K562 (cell line): ENCODE data around the gene CILP. TPM values are rescaled to one million over a fixed set of nuclear protein-coding genes. Genes with fewer than 3 reads are reported as not detected.

Experiments
- ATAC-seq: fragments of 200-7000 bp; cut with Tn5 transposase; 3 replicates; pipeline ENCODE4 v1.9.1; 2020; ENCODE audit warnings: moderate library complexity
- BruUV-seq: library from RNA; stranded (reverse); fragments of 400-500 nt; replicated peaks from 2 replicates; lab custom pipeline; 2021; lab: Mats Ljungman, UMichigan
- CTCF ChIA-PET: fragments of 300-600 bp; formaldehyde crosslinking; extraction: SDS; loops from one replicate; lab custom pipeline; 2021; ENCODE audit warnings: low intra/inter-chr PET ratio; lab: Yijun Ruan, JAX
- POLR2A ChIA-PET: fragments of 300-600, 350-650 bp; sonication (Branson Sonifier 250); formaldehyde crosslinking; extraction: SDS; loops from one replicate; lab custom pipeline; 2021; ENCODE audit warnings: antibody characterized with exemption, inconsistent platforms; lab: Yijun Ruan, JAX
- DNase-seq, 4 experiments: peaks; one replicate each; pipeline versions ENCODE4 v3.0.0 to v3.0.0-alpha.2; 2011 to 2018; ENCODE audit warnings: low spot score in 3 of 4, mixed read lengths in 3 of 4; ENCODE audit errors: extremely low read depth in 1 of 4
- FAIRE-seq: peaks from 2 replicates; lab custom pipeline; 2011; peaks lifted over from hg19 to GRCh38; lab: Jason Lieb, UNC
- H2AFZ ChIP-seq: 2 replicates; pipeline ENCODE4 v1.6.0; 2011; ENCODE audit warnings: low read depth, low read length, control low read depth, inconsistent platforms
- H3K27ac ChIP-seq: fragments of 200-600 bp; 3 replicates; pipeline ENCODE4 v1.8.0; 2011; ENCODE audit warnings: low read depth, mild to moderate bottlenecking, control low read depth, inconsistent platforms, low read length, moderate library complexity, mixed read lengths; ENCODE audit errors: extremely low read depth
- H3K27me3 ChIP-seq, 2 experiments: fragments of 300-600 bp in 1 of 2; 2 replicates in 1 of 2; 3 replicates in 1 of 2; pipeline versions ENCODE4 v1.6.0 to v1.8.0; 2011; ENCODE audit warnings: inconsistent platforms in 2 of 2, low read length in 2 of 2, mild to moderate bottlenecking in 1 of 2, mixed read lengths in 1 of 2, moderate library complexity in 1 of 2; ENCODE audit not compliant: control insufficient read depth in 2 of 2, insufficient read depth in 2 of 2
- H3K36me3 ChIP-seq: fragments of 300-600 bp; 3 replicates; pipeline ENCODE4 v1.8.0; 2011; ENCODE audit warnings: mild to moderate bottlenecking, low read length, inconsistent platforms; ENCODE audit not compliant: control insufficient read depth, insufficient read depth
- H3K4me1 ChIP-seq, 2 experiments: fragments of 200-600 bp in 1 of 2; replicated peaks in 1 of 2; 2 replicates in 1 of 2; 3 replicates in 1 of 2; pipeline versions ENCODE4 v1.5.1 to v1.8.0; 2011; ENCODE audit warnings: inconsistent platforms in 2 of 2, low read length in 2 of 2, mild to moderate bottlenecking in 1 of 2, mixed read lengths in 1 of 2, moderate library complexity in 1 of 2; ENCODE audit not compliant: control insufficient read depth in 2 of 2, insufficient read depth in 2 of 2
- H3K4me2 ChIP-seq: 2 replicates; pipeline ENCODE4 v1.6.1; 2011; ENCODE audit warnings: low read length, control low read depth, inconsistent platforms, mixed read lengths; ENCODE audit not compliant: insufficient read depth
- H3K4me3 ChIP-seq: fragments of 200-600 bp; sonication (generic), shearing (Covaris generic); 2 replicates; pipeline ENCODE4 v1.5.1; 2016; ENCODE audit warnings: control low read depth, inconsistent platforms
- H3K79me2 ChIP-seq: fragments of 200-600 bp; 3 replicates; pipeline ENCODE4 v1.8.0; 2011; ENCODE audit warnings: low read length, inconsistent platforms; ENCODE audit not compliant: control insufficient read depth, insufficient read depth
- H3K9ac ChIP-seq, 2 experiments: 2 replicates each; pipeline versions ENCODE4 v1.6.0 to v1.6.1; 2011; ENCODE audit warnings: low read depth in 2 of 2, low read length in 2 of 2, control low read depth in 1 of 2, inconsistent platforms in 1 of 2, mild to moderate bottlenecking in 1 of 2, mixed read lengths in 1 of 2; ENCODE audit not compliant: insufficient read depth in 1 of 2
- H3K9me1 ChIP-seq: one replicate; pipeline ENCODE4 v1.6.0; 2011; ENCODE audit warnings: inconsistent platforms, mild to moderate bottlenecking, low read length, moderate library complexity; ENCODE audit not compliant: control insufficient read depth, insufficient read depth
- H3K9me3 ChIP-seq: replicated peaks from 2 replicates; pipeline ENCODE4 v1.5.1; 2011; ENCODE audit warnings: low read depth, low read length, inconsistent platforms; ENCODE audit not compliant: control insufficient read depth, insufficient read depth
- H4K20me1 ChIP-seq: replicated peaks from 2 replicates; pipeline ENCODE4 v1.6.1; 2011; ENCODE audit warnings: low read length, inconsistent platforms, mixed read lengths; ENCODE audit not compliant: control insufficient read depth, insufficient read depth
- ELK3 ChIP-seq: fragments of 450-650 bp; formaldehyde crosslinking; IDR thresholded peaks from 2 replicates; pipeline ENCODE4 v1.4.0; 2020; ENCODE audit warnings: mild to moderate bottlenecking
- EWSR1 ChIP-seq: fragments of 450-650 bp; IDR thresholded peaks from 2 replicates; pipeline ENCODE4 v1.6.1; 2018; ENCODE audit warnings: borderline replicate concordance, mild to moderate bottlenecking, low read depth, moderate library complexity; ENCODE audit not compliant: partially characterized antibody
- FOXM1 ChIP-seq, 2 experiments: fragments of 450-650 bp in 1 of 2; sonication (generic) in 1 of 2; formaldehyde crosslinking in 1 of 2; IDR thresholded peaks; 2 replicates each; pipeline versions ENCODE4 v1.6.1 to v1.9.0; 2017 to 2022; ENCODE audit warnings: low read depth in 2 of 2, mild to moderate bottlenecking in 2 of 2, missing genetic modification reagents in 1 of 2, moderate library complexity in 1 of 2
- MYBL2 ChIP-seq, 2 experiments: fragments of 450-650 bp in 1 of 2; sonication (generic) in 1 of 2; formaldehyde crosslinking in 1 of 2; IDR thresholded peaks; 2 replicates each; pipeline versions ENCODE4 v1.6.1 to v1.8.1; 2017 to 2022; ENCODE audit warnings: borderline replicate concordance in 1 of 2, inconsistent platforms in 1 of 2, low read depth in 1 of 2, mild to moderate bottlenecking in 1 of 2, missing genetic modification reagents in 1 of 2, moderate library complexity in 1 of 2
- NFYB ChIP-seq: IDR thresholded peaks from 2 replicates; pipeline ENCODE4 v1.6.1; 2011; ENCODE audit warnings: mild to moderate bottlenecking, moderate library complexity; ENCODE audit not compliant: insufficient read length; ENCODE audit errors: extremely low read depth
- WGBS: fragments of 100-300 bp; shearing (Covaris generic); methylation state at CpG from one replicate; pipeline ENCODE4 v1.1.6; 2016; ENCODE audit warnings: low coverage, mixed read lengths; ENCODE audit not compliant: insufficient coverage; ENCODE audit errors: missing lambda C conversion rate; 5-methylcytosine and 5-hydroxymethylcytosine counted together
- in situ Hi-C: fragments of 300-500 bp; cut with MboI; formaldehyde crosslinking; loops from 4 replicates; pipeline ENCODE4 v1.15.0; 2018; ENCODE audit warnings: inconsistent platforms, mixed read lengths
- intact Hi-C: fragments of 100-400 bp; cut with micrococcal nuclease; formaldehyde crosslinking; loops from 2 replicates; pipeline ENCODE4 v1.14.2; 2022
- polyA plus RNA-seq, 8 experiments: library from polyadenylated mRNA; depleted of rRNA in 4 of 8; stranded (reverse) in 5 of 8; unstranded in 3 of 8; fragments of >200 nt; fragmentation: Nextera tagmentation in 2 of 8; fragmentation: Illumina TruSeq in 1 of 8; extraction: Ambion mirVana in 2 of 8; extraction: Trizol in 1 of 8; gene quantifications; 2 replicates each; pipeline versions ENCODE4 v1.2.1 to v1.2.3, GENCODE V29; 2011 to 2014; ENCODE audit warnings: inconsistent platforms in 1 of 8, missing spikeins in 1 of 8
- total RNA-seq, 7 experiments: library from RNA; depleted of rRNA in 6 of 7; stranded (reverse); fragments of >200 nt in 6 of 7; fragmentation: Illumina TruSeq in 2 of 7; extraction: Trizol in 2 of 7; gene quantifications; 2 replicates each; pipeline versions ENCODE4 v1.2.1 to v1.2.3, GENCODE V29; 2011 to 2021; ENCODE audit warnings: low replicate concordance in 1 of 7
- TF ChIP-seq, protein P1 (sequence below), 2 experiments: fragments of 200-800 bp in 1 of 2; sonication (Bioruptor generic) in 1 of 2; sonication (generic) in 1 of 2; formaldehyde crosslinking in 1 of 2; IDR thresholded peaks in 1 of 2; conservative IDR thresholded peaks in 1 of 2; 2 replicates each; pipeline versions ENCODE4 v1.5.0 to v1.6.1; 2016 to 2020; ENCODE audit warnings: missing compliant biosample characterization in 1 of 2, missing genetic modification characterization in 1 of 2, missing genetic modification reagents in 1 of 2

Gene CILP
- total and polyA plus RNA-seq, 9 of the 15 experiments (the other 6 are each of a cell fraction or from before 2014, with no cell fraction given): 0.03 TPM; not detected in 8

GRCh38 chr15:65192016-65192415 is 19.3 kb downstream of the CILP start:
- intact Hi-C loops: no loop called here
- ATAC-seq: peak; percentile 67
- Histone ChIP-seq H3K4me2 (no peak overlapping the region), H3K79me2 (no peaks in the 10 kb centered on the region), H3K4me1 (peaks cover 2 to 6% of the 10 kb centered on the region in 2 experiments; a peak in 2 of 5 replicates), H4K20me1 (no peaks in the 10 kb centered on the region), H3K27ac (no peak overlapping the region), H3K4me3 (no peak overlapping the region), H3K9me3 (no peaks in the 10 kb centered on the region; the same call in 1 of the 2 replicates), H3K36me3 (no peaks in the 10 kb centered on the region), H3K9me1 (no peaks in the 10 kb centered on the region), H3K27me3 (peaks cover 0 to 4% of the 10 kb centered on the region in 2 experiments; a peak in 2 of 5 replicates), H2AFZ (no peak overlapping the region), H3K9ac (no peak overlapping the region)
- in situ Hi-C loops: no loop called here
- no TSS peak for BruUV-seq
- ChIA-PET POLR2A (interaction anchor here (1.1 kb wide), 1 partner anchor 20 kb away, joined by 3 read pairs; no protein-coding TSS in a partner anchor), CTCF (interaction anchor here (1.4 kb wide), 1 partner anchor 79 kb away, joined by 10 read pairs; no protein-coding TSS in a partner anchor)
- WGBS: 52% methylated on average over 5 of the region's 5 CpGs
- FAIRE-seq: peak; percentile 42
- TF ChIP-seq MYBL2 (IDR thresholded peaks at IDR 0.05; ENCODE audit: low read depth): 0 out of 2 replicates have a peak, but pooled peaks have one; percentile 19
- TF ChIP-seq MYBL2 (CRISPR knock-in tag; IDR thresholded peaks at IDR 0.05; ENCODE audit: borderline replicate concordance): no peak
- TF ChIP-seq, protein P1, sequence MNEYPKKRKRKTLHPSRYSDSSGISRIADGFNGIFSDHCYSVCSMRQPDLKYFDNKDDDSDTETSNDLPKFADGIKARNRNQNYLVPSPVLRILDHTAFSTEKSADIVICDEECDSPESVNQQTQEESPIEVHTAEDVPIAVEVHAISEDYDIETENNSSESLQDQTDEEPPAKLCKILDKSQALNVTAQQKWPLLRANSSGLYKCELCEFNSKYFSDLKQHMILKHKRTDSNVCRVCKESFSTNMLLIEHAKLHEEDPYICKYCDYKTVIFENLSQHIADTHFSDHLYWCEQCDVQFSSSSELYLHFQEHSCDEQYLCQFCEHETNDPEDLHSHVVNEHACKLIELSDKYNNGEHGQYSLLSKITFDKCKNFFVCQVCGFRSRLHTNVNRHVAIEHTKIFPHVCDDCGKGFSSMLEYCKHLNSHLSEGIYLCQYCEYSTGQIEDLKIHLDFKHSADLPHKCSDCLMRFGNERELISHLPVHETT (CRISPR knock-in tag; conservative IDR thresholded peaks at IDR 0.05 in 1 of 2, IDR thresholded peaks at IDR 0.05 in 1 of 2): no peak
- TF ChIP-seq ELK3 (CRISPR knock-in tag): no peak
- TF ChIP-seq EWSR1: no peak
- peak; percentile 53 for TF ChIP-seq NFYB
- TF ChIP-seq FOXM1 (IDR thresholded peaks at IDR 0.05; ENCODE audit: low read depth): peak; percentile 30; the same call in 1 of the 2 replicates
- TF ChIP-seq FOXM1 (CRISPR knock-in tag; IDR thresholded peaks at IDR 0.05; ENCODE audit: low read depth): no peak
- DNase-seq: peak in 2 of 4 experiments; percentile 22 to 62
